Fibroblast of mammary gland (primary cell): ENCODE results near the gene FIGLA.

Source experiments
- DNase-seq: peaks from one replicate; pipeline ENCODE4 v3.0.0-alpha.2; 2010; ENCODE audit warnings: low read depth
- H3K4me3 ChIP-seq: 2 replicates; pipeline ENCODE4 v1.5.1; 2011; ENCODE audit warnings: low read depth, mild to moderate bottlenecking, low read length, moderate library complexity; ENCODE audit not compliant: control insufficient read depth
- CTCF ChIP-seq: conservative IDR thresholded peaks from 2 replicates; pipeline ENCODE4 v1.5.1; 2011; ENCODE audit warnings: low read depth, low read length, inconsistent platforms; ENCODE audit not compliant: control insufficient read depth, insufficient read depth

The FIGLA gene

DNA sequence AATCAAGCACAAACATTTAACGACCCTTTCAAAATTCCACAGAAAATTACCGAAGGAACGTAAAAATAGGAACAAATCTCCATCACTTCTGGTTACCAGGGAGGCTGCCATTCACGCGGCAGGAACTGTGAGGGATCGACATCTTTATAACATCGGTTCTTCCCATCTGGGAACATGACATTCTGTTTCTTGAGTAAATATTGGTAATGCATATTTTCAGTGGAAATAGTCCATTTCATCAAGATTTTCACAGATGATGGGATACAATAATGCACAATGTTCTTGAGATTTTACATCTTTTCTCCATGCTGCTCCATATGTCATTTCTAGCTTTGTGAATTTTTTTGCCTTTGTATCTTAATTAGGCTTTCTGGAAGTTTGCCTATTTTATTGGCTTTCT is 32.5 kb downstream of the FIGLA start:
- no peak for TF ChIP-seq CTCF

GRCh38 chr2:70757360-70757759 is 33.1 kb downstream of the FIGLA start:
- no peak for TF ChIP-seq CTCF
- no peak overlapping the region for H3K4me3 ChIP-seq
- no peak for DNase-seq

More for the DNA sequence above, 32.5 kb downstream of the FIGLA start:
- no peak for DNase-seq
- no peak overlapping the region for H3K4me3 ChIP-seq

DNA sequence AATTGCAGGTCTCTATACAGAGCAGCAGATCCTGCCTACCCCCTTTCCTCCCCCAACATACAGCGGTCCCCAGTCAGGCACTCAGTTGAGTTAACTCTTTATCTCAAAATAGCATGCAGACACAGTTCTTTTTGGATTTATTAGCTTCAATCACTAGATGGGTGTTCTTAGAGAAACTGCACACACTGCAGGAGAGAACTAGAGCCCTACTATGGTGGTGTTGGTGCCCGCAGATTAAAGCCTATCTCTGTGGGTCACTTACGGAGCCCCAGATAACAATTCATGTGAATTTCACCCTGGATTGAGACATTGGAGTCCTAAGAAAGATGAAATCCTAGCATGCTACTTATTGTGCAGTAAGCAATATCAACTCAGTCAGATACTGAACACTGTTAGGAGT is 34.3 kb downstream of the FIGLA start:
- no peak for TF ChIP-seq CTCF
- no peak overlapping the region for H3K4me3 ChIP-seq
- no peak for DNase-seq

- no peak overlapping the region for H3K4me3 ChIP-seq
- no peak for TF ChIP-seq CTCF
- DNase-seq, result no peak
These were observed 36.5 kb downstream of the FIGLA start for GRCh38 chr2:70753902-70754301.

- no peak for DNase-seq
- H3K4me3 ChIP-seq, result no peak overlapping the region
- no peak for TF ChIP-seq CTCF
These were observed 37.4 kb downstream of the FIGLA start for GRCh38 chr2:70753031-70753430.

- no peak for TF ChIP-seq CTCF
- no peak overlapping the region for H3K4me3 ChIP-seq
- DNase-seq, result no peak
These were observed 38.0 kb downstream of the FIGLA start for GRCh38 chr2:70752396-70752795.

GRCh38 chr2:70751881-70752280 is 38.6 kb downstream of the FIGLA start:
- no peak for TF ChIP-seq CTCF
- H3K4me3 ChIP-seq, result no peak overlapping the region
- DNase-seq, result no peak
